Stimulated activated CD8-positive, alpha-beta memory T cell treated with anti-CD3 and anti-CD28 coated beads, Interleukin-7, amount 100 ng/mL, for 1 hour (primary cell): ENCODE results near the gene TGM1.
A peak's percentile ranks its signal among the peaks of the same experiment; 100 is the strongest.
"Not testable (repeated sequence)": the region's sequence is repeated elsewhere in the genome, so short reads cannot be mapped to it uniquely, and the experiment has no call there.

ENCODE experiments used
- DNase-seq, 2 donors: peaks; one replicate each; pipeline ENCODE4 v3.0.0-alpha.2; 2020; ENCODE audit warnings: low read depth in 2 of 2

TGM1 gene

GRCh38 chr14:24234095-24235005 is 28.6 kb downstream of the TGM1 start:
- no peak for DNase-seq

GRCh38 chr14:24233538-24233866 is 29.5 kb downstream of the TGM1 start:
- no peak for DNase-seq

- DNase-seq, result no peak
Measured at GRCh38 chr14:24232645-24233537, 30.1 kb downstream of the TGM1 start, which contains the start of gene GMPR2. GMPR2 (plus strand) TSS chr14:24232929; CDS start chr14:24233254, 325 bp downstream.

GRCh38 chr14:24232121-24232644 is 30.8 kb downstream of the TGM1 start, which contains the start of gene NEDD8:
NEDD8 (minus strand) TSS chr14:24232367; CDS start chr14:24232267, 100 bp downstream.
- DNase-seq, result peak; percentile 64 to 75

- no peak for DNase-seq
Measured at GRCh38 chr14:24231263-24232120, 31.5 kb downstream of the TGM1 start.

- DNase-seq, result no peak
Measured at GRCh38 chr14:24228902-24229301, 34.1 kb downstream of the TGM1 start.

GRCh38 chr14:24226473-24226872 is 36.5 kb downstream of the TGM1 start:
- no peak for DNase-seq

GRCh38 chr14:24224618-24225071 is 38.3 kb downstream of the TGM1 start:
- DNase-seq, result no peak

GRCh38 chr14:24222987-24223386 is 40.0 kb downstream of the TGM1 start:
- not testable (repeated sequence) for DNase-seq

- DNase-seq, result no peak
Measured at GRCh38 chr14:24219521-24219920, 43.5 kb downstream of the TGM1 start.

- DNase-seq, result no peak
Measured at GRCh38 chr14:24219080-24219479, 43.9 kb downstream of the TGM1 start.

- DNase-seq, result not testable (repeated sequence)
Measured at GRCh38 chr14:24216876-24217275, 46.1 kb downstream of the TGM1 start.

GRCh38 chr14:24216345-24216699 is 46.7 kb downstream of the TGM1 start:
- no peak for DNase-seq

GRCh38 chr14:24215495-24216344 is 47.3 kb downstream of the TGM1 start, which contains the start of gene MDP1:
MDP1 (minus strand) TSS chr14:24216066; CDS start chr14:24215955, 111 bp downstream.
- DNase-seq, result peak; percentile 67 to 69

GRCh38 chr14:24213866-24214662 is 48.9 kb downstream of the TGM1 start:
- no peak for DNase-seq

- peak; percentile 89 to 90 for DNase-seq
Measured at GRCh38 chr14:24212924-24213865, 49.8 kb downstream of the TGM1 start, which contains the start of gene CHMP4A. CHMP4A (minus strand) TSS chr14:24213488; CDS start chr14:24213439, 49 bp downstream.

- no peak for DNase-seq
Measured at GRCh38 chr14:24211311-24211710, 51.7 kb downstream of the TGM1 start.

GRCh38 chr14:24207625-24208024 is 55.4 kb downstream of the TGM1 start:
- no peak for DNase-seq
